GM21447 (cell line): ENCODE measurements around the gene SCAI.

ENCODE experiments used
- ATAC-seq: cut with Tn5 transposase; IDR thresholded peaks from one replicate; pipeline ENCODE4 v1.9.1; 2021; ENCODE audit not compliant: unreplicated experiment

Gene SCAI

DNA sequence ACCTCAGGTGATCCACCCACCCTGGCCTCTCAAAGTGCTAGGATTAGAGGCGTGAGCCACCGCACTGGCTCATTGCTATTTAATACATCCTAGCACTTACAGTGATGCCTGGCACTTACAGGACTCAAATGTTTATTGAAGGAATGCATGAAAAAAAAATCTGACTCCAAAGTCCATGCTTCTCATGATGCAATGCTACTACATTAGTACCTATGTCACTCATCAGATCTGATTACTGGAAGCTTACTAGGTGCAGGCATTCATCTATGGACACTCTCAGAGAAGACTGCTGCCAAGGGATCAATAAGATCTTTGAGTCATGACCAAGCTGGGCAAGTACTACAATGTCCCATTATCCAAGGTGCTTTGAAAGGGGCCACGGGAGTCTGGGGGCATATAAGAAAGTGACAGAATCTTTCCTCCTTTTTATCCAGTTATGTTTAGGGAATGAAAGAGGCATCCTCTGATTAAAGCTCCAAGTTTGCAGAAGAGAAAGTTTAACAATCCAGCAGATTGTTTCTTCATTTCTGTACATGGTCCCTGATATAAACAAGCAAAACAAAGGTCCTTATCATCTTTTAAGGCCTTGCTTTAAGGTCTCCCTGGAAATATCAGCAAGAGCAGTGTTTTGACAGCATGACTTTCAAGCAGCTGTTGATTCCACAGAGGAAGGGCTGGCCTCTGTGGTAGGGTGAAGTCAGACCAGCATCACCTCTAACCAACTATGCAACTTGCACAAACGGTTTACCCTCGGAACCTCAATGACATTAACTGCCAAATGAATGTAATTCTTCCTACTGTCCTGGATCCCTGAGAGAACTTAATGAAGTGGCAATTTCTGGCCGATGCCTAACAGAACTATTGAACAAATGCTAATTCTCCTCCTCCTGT is 245.5 kb downstream of the SCAI start:
- no peak for ATAC-seq

DNA sequence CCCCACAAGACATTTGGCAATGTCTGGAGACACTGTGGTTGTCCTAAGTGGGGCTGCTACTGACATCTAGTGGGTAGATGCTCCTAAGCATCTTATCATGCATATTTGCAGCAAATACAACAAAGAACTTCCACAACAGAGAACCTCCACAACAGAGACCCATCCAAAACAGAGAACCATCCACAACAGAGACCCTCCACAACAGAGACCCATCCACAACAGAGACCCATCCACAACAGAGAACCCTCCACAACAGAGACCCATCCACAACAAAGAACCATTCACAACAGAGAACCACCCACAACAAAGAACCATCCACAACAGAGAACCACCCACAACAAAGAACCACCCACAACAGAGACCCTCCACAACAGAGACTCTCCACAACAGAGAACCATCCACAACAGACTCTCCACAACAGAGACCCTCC is 248.6 kb downstream of the SCAI start:
- ATAC-seq, result no peak

- ATAC-seq, result no peak
Measured at GRCh38 chr9:124894035-124894740, 249.1 kb downstream of the SCAI start.
